Thyroid gland (tissue), 4 donors: ENCODE results near the gene RHOC. TPM values are rescaled to one million over a fixed set of nuclear protein-coding genes. Genes with fewer than 3 reads are reported as not detected.

Experiments used
- DNase-seq, 2 donors: peaks; one replicate each; pipeline ENCODE4 v3.0.0-alpha.2; 2019
- H3K27ac ChIP-seq, 3 donors: fragments of 200-600 bp; sonication (generic); 1 replicate in 2 of 3; 2 replicates in 1 of 3; pipeline ENCODE4 v1.5.1; 2016 to 2019; ENCODE audit warnings: mild to moderate bottlenecking in 1 of 3, moderate library complexity in 1 of 3
- H3K27me3 ChIP-seq: fragments of 200-600 bp; sonication (generic); one replicate; pipeline ENCODE4 v1.5.1; 2019
- H3K36me3 ChIP-seq, 2 donors: fragments of 200-600 bp; sonication (generic); one replicate each; pipeline ENCODE4 v1.5.1; 2016 to 2019
- H3K4me1 ChIP-seq, 2 donors: fragments of 200-600 bp; sonication (generic); one replicate each; pipeline ENCODE4 v1.5.1; 2017 to 2019
- H3K4me3 ChIP-seq, 3 donors: fragments of 200-600 bp; sonication (generic); replicated peaks in 1 of 3; 1 replicate in 2 of 3; 2 replicates in 1 of 3; pipeline ENCODE4 v1.5.1; 2016; ENCODE audit warnings: mild to moderate bottlenecking in 1 of 3
- H3K9me3 ChIP-seq: fragments of 200-600 bp; sonication (generic); one replicate; pipeline ENCODE4 v1.5.1; 2017
- CTCF ChIP-seq, 6 experiments: fragments of 200-600 bp in 3 of 6; fragments of 450-650 bp in 3 of 6; sonication (generic) in 3 of 6; IDR thresholded peaks; one replicate each; pipeline ENCODE4 v1.5.1; 2016 to 2019; ENCODE audit warnings: antibody characterized with exemption in 6 of 6, mild to moderate bottlenecking in 2 of 6, inconsistent platforms in 1 of 6, moderate library complexity in 1 of 6
- POLR2A ChIP-seq, 2 donors: fragments of 450-650 bp; IDR thresholded peaks; one replicate each; pipeline ENCODE4 v1.6.1; 2017; ENCODE audit warnings: antibody characterized with exemption in 2 of 2, mild to moderate bottlenecking in 2 of 2, moderate library complexity in 1 of 2
- WGBS, 2 donors: methylation state at CpG; one replicate each; pipeline ENCODE4 v1.1.5; 2017; 5-methylcytosine and 5-hydroxymethylcytosine counted together
- intact Hi-C: fragments of 100-400 bp; cut with DNase I; formaldehyde crosslinking; loops from one replicate; pipeline ENCODE4 v1.15.1; 2023
- total RNA-seq, 4 donors: library from RNA; depleted of rRNA; stranded (reverse); fragments of >200 nt; gene quantifications; one replicate each; pipeline ENCODE4 v1.2.3, GENCODE V29; 2016

Gene RHOC
- total RNA-seq, 4 donors from 2014 or later, result 125 to 188 (median 175) TPM

- no peak for TF ChIP-seq POLR2A (IDR thresholded peaks at IDR 0.05)
- no peak for TF ChIP-seq CTCF (IDR thresholded peaks at IDR 0.05)
- peaks cover 5 to 21% of the 10 kb centered on the region in 2 donors for H3K4me1 ChIP-seq
- no peaks in the 10 kb centered on the region for H3K9me3 ChIP-seq
- H3K36me3 ChIP-seq, result peaks cover 39 to 46% of the 10 kb centered on the region in 2 donors
- no peak overlapping the region for H3K4me3 ChIP-seq
- intact Hi-C loops, result no loop called here
- H3K27ac ChIP-seq, result no peak overlapping the region
- H3K27me3 ChIP-seq, result no peaks in the 10 kb centered on the region
- no peak for DNase-seq
- 97 to 99% methylated on average over 8 to 9 of the region's 9 CpGs for WGBS, 2 donors
These were observed 11.7 kb downstream of the RHOC start for GRCh38 chr1:112695276-112695675.

GRCh38 chr1:112694363-112694929 is 12.5 kb downstream of the RHOC start:
- peaks cover 0 to 13% of the 10 kb centered on the region in 2 donors for H3K4me1 ChIP-seq
- intact Hi-C loops, result no loop called here
- no peak overlapping the region for H3K27ac ChIP-seq
- H3K9me3 ChIP-seq, result no peaks in the 10 kb centered on the region
- peaks cover 40 to 53% of the 10 kb centered on the region in 2 donors for H3K36me3 ChIP-seq
- H3K27me3 ChIP-seq, result no peaks in the 10 kb centered on the region
- DNase-seq, result no peak
- no peak overlapping the region for H3K4me3 ChIP-seq
- no peak for TF ChIP-seq CTCF (IDR thresholded peaks at IDR 0.05)
- no peak for TF ChIP-seq POLR2A (IDR thresholded peaks at IDR 0.05)
- 93 to 96% methylated on average over 10 to 14 of the region's 15 CpGs for WGBS, 2 donors

- no peaks in the 10 kb centered on the region for H3K9me3 ChIP-seq
- no peak for TF ChIP-seq POLR2A (IDR thresholded peaks at IDR 0.05)
- no peak for TF ChIP-seq CTCF (IDR thresholded peaks at IDR 0.05)
- intact Hi-C loops, result no loop called here
- no peaks in the 10 kb centered on the region for H3K27me3 ChIP-seq
- H3K4me3 ChIP-seq, result no peak overlapping the region
- DNase-seq, result no peak
- H3K4me1 ChIP-seq, result peaks cover 0 to 7% of the 10 kb centered on the region in 2 donors
- H3K36me3 ChIP-seq, result peaks cover 40 to 53% of the 10 kb centered on the region in 2 donors
- 91 to 100% methylated on average over 1 to 6 of the region's 6 CpGs for WGBS, 2 donors
- H3K27ac ChIP-seq, result no peak overlapping the region
These were observed 13.1 kb downstream of the RHOC start for GRCh38 chr1:112693821-112694220.

GRCh38 chr1:112692681-112693080 is 14.2 kb downstream of the RHOC start:
- H3K4me1 ChIP-seq, result no peaks in the 10 kb centered on the region
- H3K27ac ChIP-seq, result no peak overlapping the region
- no peaks in the 10 kb centered on the region for H3K27me3 ChIP-seq
- no peak for TF ChIP-seq CTCF (IDR thresholded peaks at IDR 0.05)
- TF ChIP-seq POLR2A (IDR thresholded peaks at IDR 0.05), result no peak
- 95 to 100% methylated on average over 5 of the region's 5 CpGs for WGBS, 2 donors
- peaks cover 40 to 53% of the 10 kb centered on the region in 2 donors for H3K36me3 ChIP-seq
- no peaks in the 10 kb centered on the region for H3K9me3 ChIP-seq
- H3K4me3 ChIP-seq, result no peak overlapping the region
- intact Hi-C loops, result no loop called here
- DNase-seq, result no peak

- Histone ChIP-seq H3K27me3 (no peaks in the 10 kb centered on the region), H3K4me3 (no peak overlapping the region), H3K9me3 (no peaks in the 10 kb centered on the region), H3K27ac (no peak overlapping the region), H3K36me3 (peaks cover 29 to 51% of the 10 kb centered on the region in 2 donors), H3K4me1 (no peaks in the 10 kb centered on the region)
- TF ChIP-seq CTCF (IDR thresholded peaks at IDR 0.05), result no peak
- no peak for TF ChIP-seq POLR2A (IDR thresholded peaks at IDR 0.05)
- DNase-seq, result no peak
- intact Hi-C loops, result no loop called here
- WGBS, 2 donors, result 89 to 94% methylated on average over 8 to 11 of the region's 11 CpGs
These were observed 17.1 kb downstream of the RHOC start for GRCh38 chr1:112689842-112690237.
